GM12878 (cell line): ENCODE results near the gene ABHD17A. TPM values are rescaled to one million over a fixed set of nuclear protein-coding genes. Genes with fewer than 3 reads are reported as not detected.

Source experiments
- BMI1 ChIP-seq: fragments of 450-650 bp; IDR thresholded peaks from 2 replicates; pipeline ENCODE4 v1.6.1; 2016; ENCODE audit warnings: mild to moderate bottlenecking, moderate library complexity, borderline replicate concordance
- CBFB ChIP-seq: IDR thresholded peaks from 2 replicates; pipeline ENCODE4 v1.6.1; 2016; ENCODE audit warnings: antibody characterized with exemption, low read depth
- CREB1 ChIP-seq: IDR thresholded peaks from 2 replicates; pipeline ENCODE4 v1.6.1; 2012; ENCODE audit warnings: low read depth, mild to moderate bottlenecking, inconsistent platforms
- DPF2 ChIP-seq: fragments of 450-650 bp; IDR thresholded peaks from 2 replicates; pipeline ENCODE4 v1.6.1; 2017; ENCODE audit warnings: mild to moderate bottlenecking
- GATAD2B ChIP-seq: fragments of 450-650 bp; conservative IDR thresholded peaks from 2 replicates; pipeline ENCODE4 v1.6.1; 2017; ENCODE audit warnings: low read depth, mild to moderate bottlenecking, moderate library complexity
- IKZF1 ChIP-seq: fragments of 450-650 bp; conservative IDR thresholded peaks from 2 replicates; pipeline ENCODE4 v1.6.1; 2017; ENCODE audit warnings: antibody characterized with exemption, mild to moderate bottlenecking
- MTA3 ChIP-seq: IDR thresholded peaks from 2 replicates; pipeline ENCODE4 v1.6.1; 2012; ENCODE audit warnings: low read length, inconsistent platforms, borderline replicate concordance
- MXI1 ChIP-seq: fragments of 150-350 bp; IDR thresholded peaks from 2 replicates; pipeline ENCODE4 v1.6.1; 2011; ENCODE audit warnings: low read depth, mild to moderate bottlenecking, inconsistent platforms, low read length, improper control_type of control experiment
- MYC ChIP-seq: IDR thresholded peaks from 2 replicates; pipeline ENCODE4 v1.6.1; 2011; ENCODE audit warnings: mild to moderate bottlenecking, low read length, moderate library complexity, inconsistent platforms; ENCODE audit not compliant: insufficient read depth, insufficient replicate concordance, insufficient read length, severe bottlenecking
- NR2C1 ChIP-seq: fragments of 450-650 bp; IDR thresholded peaks from 2 replicates; pipeline ENCODE4 v1.6.1; 2017; ENCODE audit warnings: antibody characterized with exemption, mild to moderate bottlenecking, moderate library complexity
- NRF1 ChIP-seq: conservative IDR thresholded peaks from 2 replicates; pipeline ENCODE4 v1.6.1; 2011; ENCODE audit warnings: mild to moderate bottlenecking, low read depth, low read length, improper control_type of control experiment
- POLR2A ChIP-seq: IDR thresholded peaks from 2 replicates; pipeline ENCODE4 v1.6.1; 2011; ENCODE audit warnings: low read depth, mild to moderate bottlenecking, low read length
- POU2F2 ChIP-seq: IDR thresholded peaks from 3 replicates; pipeline ENCODE4 v1.6.1; 2011; ENCODE audit warnings: low read depth, mild to moderate bottlenecking, low read length, borderline replicate concordance
- RAD51 ChIP-seq: fragments of 450-650 bp; IDR thresholded peaks from 2 replicates; pipeline ENCODE4 v1.6.1; 2016; ENCODE audit warnings: moderate library complexity, mild to moderate bottlenecking, inconsistent platforms
- RELA ChIP-seq: fragments of 450-650 bp; IDR thresholded peaks from 2 replicates; pipeline ENCODE4 v1.8.0; 2014; ENCODE audit warnings: borderline replicate concordance; ENCODE audit not compliant: partially characterized antibody
- SIN3A ChIP-seq: IDR thresholded peaks from 2 replicates; pipeline ENCODE4 v1.6.1; 2012; ENCODE audit warnings: low read depth, low read length, improper control_type of control experiment
- polyA plus RNA-seq, 11 experiments: library from polyadenylated mRNA; depleted of rRNA in 4 of 11; unstranded in 6 of 11; stranded (reverse) in 5 of 11; fragments of >200 nt; fragmentation: Nextera tagmentation in 4 of 11; fragmentation: Illumina TruSeq in 1 of 11; extraction: Ambion mirVana in 4 of 11; extraction: Trizol in 1 of 11; gene quantifications; 1 replicate in 1 of 11; 2 replicates in 10 of 11; pipeline versions ENCODE4 v1.2.1 to v1.2.3, GENCODE V29; 2011 to 2016; ENCODE audit warnings: inconsistent platforms in 2 of 11, missing spikeins in 2 of 11, low read depth in 1 of 11
- total RNA-seq, 4 experiments: library from RNA; depleted of rRNA in 3 of 4; stranded (reverse); fragments of >200 nt in 3 of 4; fragmentation: Illumina TruSeq in 1 of 4; extraction: Trizol in 1 of 4; gene quantifications; 2 replicates each; pipeline versions ENCODE4 v1.2.1 to v1.2.3, GENCODE V29; 2013 to 2021
- TF ChIP-seq, protein P1 (sequence below): fragments of 450-650 bp; IDR thresholded peaks from 2 replicates; pipeline ENCODE4 v1.6.1; 2017; ENCODE audit warnings: mild to moderate bottlenecking, moderate library complexity
- TF ChIP-seq, protein P2 (sequence below): fragments of 150-350 bp; IDR thresholded peaks from 2 replicates; pipeline ENCODE4 v1.6.1; 2014; ENCODE audit warnings: mild to moderate bottlenecking, low read depth, low read length
- TF ChIP-seq, protein P3 (sequence below): fragments of 450-650 bp; IDR thresholded peaks from 2 replicates; pipeline ENCODE4 v1.6.1; 2016; ENCODE audit warnings: mild to moderate bottlenecking, moderate library complexity, borderline replicate concordance

The ABHD17A gene
- total and polyA plus RNA-seq, 10 of the 15 experiments (the other 5 are each of a cell fraction or from before 2014, with no cell fraction given), result 0.13 to 126 (median 28.8) TPM; not detected in 1

GRCh38 chr19:1863638-1864479, 21.4 kb downstream of the ABHD17A start (continued):
- TF ChIP-seq, protein P1, sequence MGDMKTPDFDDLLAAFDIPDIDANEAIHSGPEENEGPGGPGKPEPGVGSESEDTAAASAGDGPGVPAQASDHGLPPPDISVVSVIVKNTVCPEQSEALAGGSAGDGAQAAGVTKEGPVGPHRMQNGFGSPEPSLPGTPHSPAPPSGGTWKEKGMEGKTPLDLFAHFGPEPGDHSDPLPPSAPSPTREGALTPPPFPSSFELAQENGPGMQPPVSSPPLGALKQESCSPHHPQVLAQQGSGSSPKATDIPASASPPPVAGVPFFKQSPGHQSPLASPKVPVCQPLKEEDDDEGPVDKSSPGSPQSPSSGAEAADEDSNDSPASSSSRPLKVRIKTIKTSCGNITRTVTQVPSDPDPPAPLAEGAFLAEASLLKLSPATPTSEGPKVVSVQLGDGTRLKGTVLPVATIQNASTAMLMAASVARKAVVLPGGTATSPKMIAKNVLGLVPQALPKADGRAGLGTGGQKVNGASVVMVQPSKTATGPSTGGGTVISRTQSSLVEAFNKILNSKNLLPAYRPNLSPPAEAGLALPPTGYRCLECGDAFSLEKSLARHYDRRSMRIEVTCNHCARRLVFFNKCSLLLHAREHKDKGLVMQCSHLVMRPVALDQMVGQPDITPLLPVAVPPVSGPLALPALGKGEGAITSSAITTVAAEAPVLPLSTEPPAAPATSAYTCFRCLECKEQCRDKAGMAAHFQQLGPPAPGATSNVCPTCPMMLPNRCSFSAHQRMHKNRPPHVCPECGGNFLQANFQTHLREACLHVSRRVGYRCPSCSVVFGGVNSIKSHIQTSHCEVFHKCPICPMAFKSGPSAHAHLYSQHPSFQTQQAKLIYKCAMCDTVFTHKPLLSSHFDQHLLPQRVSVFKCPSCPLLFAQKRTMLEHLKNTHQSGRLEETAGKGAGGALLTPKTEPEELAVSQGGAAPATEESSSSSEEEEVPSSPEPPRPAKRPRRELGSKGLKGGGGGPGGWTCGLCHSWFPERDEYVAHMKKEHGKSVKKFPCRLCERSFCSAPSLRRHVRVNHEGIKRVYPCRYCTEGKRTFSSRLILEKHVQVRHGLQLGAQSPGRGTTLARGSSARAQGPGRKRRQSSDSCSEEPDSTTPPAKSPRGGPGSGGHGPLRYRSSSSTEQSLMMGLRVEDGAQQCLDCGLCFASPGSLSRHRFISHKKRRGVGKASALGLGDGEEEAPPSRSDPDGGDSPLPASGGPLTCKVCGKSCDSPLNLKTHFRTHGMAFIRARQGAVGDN, result no peak
- TF ChIP-seq GATAD2B (peak; percentile 68; the same call in 1 of the 2 replicates), DPF2 (0 out of 2 replicates have a peak, but pooled peaks have one; percentile 63), CBFB (no peak), SIN3A (peak; percentile 93), MTA3 (no peak), IKZF1 (no peak; the same call in 1 of the 2 replicates), NRF1 (no peak), MYC (peak; percentile 100), BMI1 (no peak), MXI1 (peak; percentile 99), RELA (peak; percentile 42), POLR2A (peak; percentile 60), RAD51 (peak; percentile 89), POU2F2 (peak; percentile 51; the same call in 1 of the 3 replicates), CREB1 (peak; percentile 62; the same call in 1 of the 2 replicates), NR2C1 (peak; percentile 39)
- TF ChIP-seq, protein P2, sequence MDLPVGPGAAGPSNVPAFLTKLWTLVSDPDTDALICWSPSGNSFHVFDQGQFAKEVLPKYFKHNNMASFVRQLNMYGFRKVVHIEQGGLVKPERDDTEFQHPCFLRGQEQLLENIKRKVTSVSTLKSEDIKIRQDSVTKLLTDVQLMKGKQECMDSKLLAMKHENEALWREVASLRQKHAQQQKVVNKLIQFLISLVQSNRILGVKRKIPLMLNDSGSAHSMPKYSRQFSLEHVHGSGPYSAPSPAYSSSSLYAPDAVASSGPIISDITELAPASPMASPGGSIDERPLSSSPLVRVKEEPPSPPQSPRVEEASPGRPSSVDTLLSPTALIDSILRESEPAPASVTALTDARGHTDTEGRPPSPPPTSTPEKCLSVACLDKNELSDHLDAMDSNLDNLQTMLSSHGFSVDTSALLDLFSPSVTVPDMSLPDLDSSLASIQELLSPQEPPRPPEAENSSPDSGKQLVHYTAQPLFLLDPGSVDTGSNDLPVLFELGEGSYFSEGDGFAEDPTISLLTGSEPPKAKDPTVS, result 0 out of 2 replicates have a peak, but pooled peaks have one; percentile 33
- TF ChIP-seq, protein P3, sequence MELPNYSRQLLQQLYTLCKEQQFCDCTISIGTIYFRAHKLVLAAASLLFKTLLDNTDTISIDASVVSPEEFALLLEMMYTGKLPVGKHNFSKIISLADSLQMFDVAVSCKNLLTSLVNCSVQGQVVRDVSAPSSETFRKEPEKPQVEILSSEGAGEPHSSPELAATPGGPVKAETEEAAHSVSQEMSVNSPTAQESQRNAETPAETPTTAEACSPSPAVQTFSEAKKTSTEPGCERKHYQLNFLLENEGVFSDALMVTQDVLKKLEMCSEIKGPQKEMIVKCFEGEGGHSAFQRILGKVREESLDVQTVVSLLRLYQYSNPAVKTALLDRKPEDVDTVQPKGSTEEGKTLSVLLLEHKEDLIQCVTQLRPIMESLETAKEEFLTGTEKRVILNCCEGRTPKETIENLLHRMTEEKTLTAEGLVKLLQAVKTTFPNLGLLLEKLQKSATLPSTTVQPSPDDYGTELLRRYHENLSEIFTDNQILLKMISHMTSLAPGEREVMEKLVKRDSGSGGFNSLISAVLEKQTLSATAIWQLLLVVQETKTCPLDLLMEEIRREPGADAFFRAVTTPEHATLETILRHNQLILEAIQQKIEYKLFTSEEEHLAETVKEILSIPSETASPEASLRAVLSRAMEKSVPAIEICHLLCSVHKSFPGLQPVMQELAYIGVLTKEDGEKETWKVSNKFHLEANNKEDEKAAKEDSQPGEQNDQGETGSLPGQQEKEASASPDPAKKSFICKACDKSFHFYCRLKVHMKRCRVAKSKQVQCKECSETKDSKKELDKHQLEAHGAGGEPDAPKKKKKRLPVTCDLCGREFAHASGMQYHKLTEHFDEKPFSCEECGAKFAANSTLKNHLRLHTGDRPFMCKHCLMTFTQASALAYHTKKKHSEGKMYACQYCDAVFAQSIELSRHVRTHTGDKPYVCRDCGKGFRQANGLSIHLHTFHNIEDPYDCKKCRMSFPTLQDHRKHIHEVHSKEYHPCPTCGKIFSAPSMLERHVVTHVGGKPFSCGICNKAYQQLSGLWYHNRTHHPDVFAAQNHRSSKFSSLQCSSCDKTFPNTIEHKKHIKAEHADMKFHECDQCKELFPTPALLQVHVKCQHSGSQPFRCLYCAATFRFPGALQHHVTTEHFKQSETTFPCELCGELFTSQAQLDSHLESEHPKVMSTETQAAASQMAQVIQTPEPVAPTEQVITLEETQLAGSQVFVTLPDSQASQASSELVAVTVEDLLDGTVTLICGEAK, result no peak
